Kidney (tissue), 14 donors: ENCODE data around the gene DBT. TPM values are rescaled to one million over a fixed set of nuclear protein-coding genes. Genes with fewer than 3 reads are reported as not detected.

Experiments used
- DNase-seq, 5 donors: peaks; one replicate each; pipeline ENCODE4 v3.0.0-alpha.2; 2013 to 2020
- FAIRE-seq: peaks from 2 replicates; lab custom pipeline; 2012; peaks lifted over from hg19 to GRCh38; lab: Jason Lieb, UNC
- H3K27ac ChIP-seq, 2 donors: one replicate each; pipeline ENCODE4 v1.7.0; 2013; ENCODE audit warnings: low read depth in 2 of 2, low read length in 2 of 2, inconsistent platforms in 1 of 2
- H3K27me3 ChIP-seq: one replicate; pipeline ENCODE4 v1.7.1; 2013; ENCODE audit warnings: low read length, inconsistent platforms; ENCODE audit not compliant: control insufficient read depth, insufficient read depth
- H3K36me3 ChIP-seq, 3 donors: one replicate each; pipeline versions ENCODE4 v1.7.0 to v1.7.1; 2013; ENCODE audit warnings: low read length in 3 of 3, control low read depth in 1 of 3, inconsistent platforms in 1 of 3; ENCODE audit not compliant: insufficient read depth in 3 of 3, control insufficient read depth in 2 of 3
- H3K4me1 ChIP-seq, 3 donors: one replicate each; pipeline versions ENCODE4 v1.7.0 to v1.7.1; 2013; ENCODE audit warnings: low read length in 3 of 3, inconsistent platforms in 1 of 3, low read depth in 1 of 3; ENCODE audit not compliant: control insufficient read depth in 2 of 3, insufficient read depth in 2 of 3
- H3K4me3 ChIP-seq, 3 donors: one replicate each; pipeline versions ENCODE4 v1.7.0 to v1.8.1; 2013; ENCODE audit warnings: low read length in 3 of 3, control low read depth in 1 of 3, inconsistent platforms in 1 of 3
- H3K9ac ChIP-seq, 3 donors: one replicate each; pipeline versions ENCODE4 v1.7.0 to v1.7.1; 2013; ENCODE audit warnings: low read length in 3 of 3, control low read depth in 1 of 3, inconsistent platforms in 1 of 3
- H3K9me3 ChIP-seq, 3 donors: one replicate each; pipeline versions ENCODE4 v1.7.0 to v1.7.1; 2013; ENCODE audit warnings: low read length in 3 of 3, control low read depth in 1 of 3, inconsistent platforms in 1 of 3; ENCODE audit not compliant: control insufficient read depth in 2 of 3, insufficient read depth in 1 of 3
- intact Hi-C: fragments of 100-400 bp; cut with DNase I; formaldehyde crosslinking; loops from one replicate; pipeline ENCODE4 v1.11.1; 2022
- microRNA-seq: library from miRNA; unstranded; fragments of <30 nt; microRNA quantifications from one replicate; pipeline ENCODE4 v1.2.0, GENCODE V29; 2020
- polyA plus RNA-seq: library from polyadenylated mRNA; stranded (reverse); fragments of 350-450 nt; fragmentation: Illumina TruSeq; extraction: RNeasy Lipid Tissue Mini Kit (QIAGEN cat#74804); gene quantifications from one replicate; pipeline ENCODE4 v1.2.3, GENCODE V29; 2014; ENCODE audit warnings: low read depth, low replicate concordance; ENCODE audit not compliant: insufficient read depth
- total RNA-seq: library from RNA; stranded (reverse); fragmentation: NEBNext Ultra II Directional; extraction: Animal tissue kit (Norgen Biotek cat#: 25700); gene quantifications from one replicate; pipeline ENCODE4 v1.2.1, GENCODE V29; 2021
- TF ChIP-seq, protein P1 (sequence below): IDR thresholded peaks from 3 replicates; pipeline ENCODE4 v1.5.1; 2012; ENCODE audit warnings: mild to moderate bottlenecking, moderate library complexity, borderline replicate concordance; ENCODE audit not compliant: insufficient read depth; ENCODE audit errors: extremely low read depth
- donor health status: control.
- donor health status: control.
- donor health status: control.
- donor health status: control.
- donor health status: control.
- donor health status: DM: yes; HTN: yes; CAD: no.
- donor health status: Normal renal cell carcinoma (clear cell type).

Gene DBT
- total and polyA plus RNA-seq, 2 donors from 2014 or later = 7.7 to 18.7 TPM

GRCh38 chr1:100142343-100142742, 107.3 kb downstream of the DBT start:
- H3K36me3 ChIP-seq = peaks cover 22 to 64% (median 25%) of the 10 kb centered on the region in 3 donors
- no peak for DNase-seq

DNA sequence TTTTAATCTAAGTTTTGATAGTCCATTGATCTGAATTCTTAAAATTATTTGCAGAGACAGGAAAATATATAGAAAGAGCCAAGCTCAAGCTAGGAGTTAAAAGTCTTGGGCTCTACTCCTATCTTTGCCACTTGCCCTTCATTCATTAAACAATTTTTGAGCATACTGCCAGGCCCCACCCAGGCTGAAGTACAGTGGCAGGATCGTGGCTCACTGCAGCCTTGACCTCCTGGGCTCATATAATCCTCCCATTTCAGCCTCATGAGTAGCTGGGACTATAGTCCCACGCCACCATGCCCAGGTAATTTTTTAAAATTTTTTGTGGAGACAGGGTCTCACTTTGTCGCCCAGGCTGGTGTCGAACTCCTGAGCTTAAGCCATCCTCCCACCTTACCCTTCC, 108.4 kb downstream of the DBT start:
- TF ChIP-seq, protein P1, sequence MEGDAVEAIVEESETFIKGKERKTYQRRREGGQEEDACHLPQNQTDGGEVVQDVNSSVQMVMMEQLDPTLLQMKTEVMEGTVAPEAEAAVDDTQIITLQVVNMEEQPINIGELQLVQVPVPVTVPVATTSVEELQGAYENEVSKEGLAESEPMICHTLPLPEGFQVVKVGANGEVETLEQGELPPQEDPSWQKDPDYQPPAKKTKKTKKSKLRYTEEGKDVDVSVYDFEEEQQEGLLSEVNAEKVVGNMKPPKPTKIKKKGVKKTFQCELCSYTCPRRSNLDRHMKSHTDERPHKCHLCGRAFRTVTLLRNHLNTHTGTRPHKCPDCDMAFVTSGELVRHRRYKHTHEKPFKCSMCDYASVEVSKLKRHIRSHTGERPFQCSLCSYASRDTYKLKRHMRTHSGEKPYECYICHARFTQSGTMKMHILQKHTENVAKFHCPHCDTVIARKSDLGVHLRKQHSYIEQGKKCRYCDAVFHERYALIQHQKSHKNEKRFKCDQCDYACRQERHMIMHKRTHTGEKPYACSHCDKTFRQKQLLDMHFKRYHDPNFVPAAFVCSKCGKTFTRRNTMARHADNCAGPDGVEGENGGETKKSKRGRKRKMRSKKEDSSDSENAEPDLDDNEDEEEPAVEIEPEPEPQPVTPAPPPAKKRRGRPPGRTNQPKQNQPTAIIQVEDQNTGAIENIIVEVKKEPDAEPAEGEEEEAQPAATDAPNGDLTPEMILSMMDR = no peak
- intact Hi-C loops = no loop called here
- no peak overlapping the region for H3K9ac ChIP-seq
- peaks cover 20 to 63% (median 25%) of the 10 kb centered on the region in 3 donors for H3K36me3 ChIP-seq
- no peak overlapping the region for H3K4me3 ChIP-seq
- no peak overlapping the region for H3K27ac ChIP-seq
- H3K9me3 ChIP-seq = no peaks in the 10 kb centered on the region
- no peaks in the 10 kb centered on the region for H3K27me3 ChIP-seq
- H3K4me1 ChIP-seq = no peaks in the 10 kb centered on the region
- DNase-seq (no peak), FAIRE-seq (no peak)

More at GRCh38 chr1:100142343-100142742, 107.3 kb downstream of the DBT start:
- TF ChIP-seq, protein P1 = no peak
- Histone ChIP-seq H3K9ac (no peak overlapping the region), H3K9me3 (no peaks in the 10 kb centered on the region), H3K27ac (no peak overlapping the region), H3K4me1 (no peaks in the 10 kb centered on the region), H3K4me3 (no peak overlapping the region), H3K27me3 (no peaks in the 10 kb centered on the region)
- intact Hi-C loops = no loop called here
- no peak for FAIRE-seq

GRCh38 chr1:100137602-100138001, 112.0 kb downstream of the DBT start:
- intact Hi-C loops = no loop called here
- no peaks in the 10 kb centered on the region for H3K9me3 ChIP-seq
- TF ChIP-seq, protein P1 = no peak
- H3K4me1 ChIP-seq = peaks cover 0 to 9% (median 2%) of the 10 kb centered on the region in 3 donors
- DNase-seq = no peak
- no peak overlapping the region for H3K4me3 ChIP-seq
- no peak for FAIRE-seq
- no peaks in the 10 kb centered on the region for H3K27me3 ChIP-seq
- H3K36me3 ChIP-seq = peaks cover 13 to 39% (median 13%) of the 10 kb centered on the region in 3 donors
- H3K9ac ChIP-seq = no peak overlapping the region
- H3K27ac ChIP-seq = no peak overlapping the region

Small RNA genes within 50 kb of the gene (microRNA-seq; reads per million reads assigned to microRNA genes)
- not detected for gene MIR553

Other genes starting within 250 kb of the DBT start
- gene SASS6, start 116.9 kb downstream of the DBT start, total RNA-seq = 2.1 TPM
- 1.1 TPM for gene SASS6, start 116.9 kb downstream of the DBT start, polyA plus RNA-seq
- 16.9 TPM for gene TRMT13, start 116.7 kb downstream of the DBT start, total RNA-seq
- 5.9 TPM for gene TRMT13, start 116.7 kb downstream of the DBT start, polyA plus RNA-seq
- gene LRRC39, start 71.6 kb downstream of the DBT start, total RNA-seq = 0.35 TPM
- gene LRRC39, start 71.6 kb downstream of the DBT start, polyA plus RNA-seq = 0.45 TPM
- gene RTCA, start 16.4 kb upstream of the DBT start, total RNA-seq = 30.8 TPM
- 51.1 TPM for gene RTCA, start 16.4 kb upstream of the DBT start, polyA plus RNA-seq
- gene CDC14A, start 102.7 kb upstream of the DBT start, total RNA-seq = 11.9 TPM
- gene CDC14A, start 102.7 kb upstream of the DBT start, polyA plus RNA-seq = 4.7 TPM